GM04504 (cell line): ENCODE results near the gene CCDC74A.
"Not testable (repeated sequence)": the region's sequence is repeated elsewhere in the genome, so short reads cannot be mapped to it uniquely, and the experiment has no call there.

ENCODE experiments used
- DNase-seq: peaks from one replicate; pipeline ENCODE4 v3.0.0-alpha.2; 2012; ENCODE audit warnings: low read depth

CCDC74A gene

GRCh38 chr2:131566371-131566770, 38.7 kb downstream of the CCDC74A start:
- DNase-seq = no peak

DNA sequence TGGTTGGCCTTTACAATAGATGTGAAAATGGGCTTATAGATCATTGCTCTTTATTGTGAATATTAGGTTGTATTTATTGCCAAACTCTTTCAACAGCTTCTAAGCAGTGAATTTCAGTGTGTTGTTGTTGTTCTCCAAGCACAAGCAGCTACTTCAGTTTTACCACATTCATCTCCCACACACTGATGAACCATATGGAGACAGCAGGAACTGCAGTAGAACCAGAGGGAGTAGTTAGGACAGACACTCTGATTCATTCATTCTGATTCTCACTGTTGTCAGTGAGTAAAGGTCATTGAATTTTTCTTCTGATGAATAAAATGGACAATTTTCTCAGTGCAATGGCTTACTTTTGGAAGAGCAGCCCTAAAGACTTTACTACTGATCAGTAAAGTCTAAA, 40.2 kb downstream of the CCDC74A start:
- no peak for DNase-seq

GRCh38 chr2:131568401-131568800, 40.7 kb downstream of the CCDC74A start:
- not testable (repeated sequence) for DNase-seq

GRCh38 chr2:131572175-131572574, 44.5 kb downstream of the CCDC74A start:
- DNase-seq = no peak

- no peak for DNase-seq
These were observed 50.1 kb downstream of the CCDC74A start for GRCh38 chr2:131577812-131578211.

- no peak for DNase-seq
These were observed 52.5 kb downstream of the CCDC74A start for GRCh38 chr2:131580187-131580586.
